Smooth muscle cell (in vitro differentiated cells): Measurements from ENCODE around the gene ZNF266. TPM values are rescaled to one million over a fixed set of nuclear protein-coding genes. Genes with fewer than 3 reads are reported as not detected.

Source experiments
- DNase-seq: peaks from one replicate; lab custom pipeline; 2025; ENCODE audit not compliant: unreplicated experiment; lab: John Stamatoyannopoulos, UW
- H2AFZ ChIP-seq: fragments of 200-600 bp; sonication (generic); 2 replicates; pipeline ENCODE4 v1.6.0; 2016; ENCODE audit warnings: antibody characterized with exemption, low read depth, mild to moderate bottlenecking
- H3F3A ChIP-seq: fragments of 200-600 bp; sonication (generic); 2 replicates; pipeline ENCODE4 v1.6.0; 2017; ENCODE audit warnings: antibody characterized with exemption, low read depth
- H3K27ac ChIP-seq: fragments of 200-600 bp; sonication (generic); 2 replicates; pipeline ENCODE4 v1.5.1; 2016; ENCODE audit warnings: low read depth, mild to moderate bottlenecking
- H3K27me3 ChIP-seq: fragments of 200-600 bp; sonication (generic); 2 replicates; pipeline ENCODE4 v1.6.1; 2016; ENCODE audit warnings: low read depth, mild to moderate bottlenecking
- H3K36me3 ChIP-seq: fragments of 200-600 bp; sonication (generic); 2 replicates; pipeline ENCODE4 v1.5.1; 2016; ENCODE audit warnings: low read depth
- H3K4me1 ChIP-seq: fragments of 200-600 bp; sonication (generic); 2 replicates; pipeline ENCODE4 v1.5.1; 2016; ENCODE audit warnings: low read depth
- H3K4me2 ChIP-seq: fragments of 200-600 bp; sonication (generic); 2 replicates; pipeline ENCODE4 v1.6.0; 2016; ENCODE audit warnings: mild to moderate bottlenecking
- H3K4me3 ChIP-seq: fragments of 200-600 bp; sonication (generic); 2 replicates; pipeline ENCODE4 v1.5.1; 2016; ENCODE audit warnings: mild to moderate bottlenecking
- H3K79me2 ChIP-seq: fragments of 200-600 bp; sonication (generic); 2 replicates; pipeline ENCODE4 v1.6.0; 2016; ENCODE audit warnings: low read depth, mild to moderate bottlenecking
- H3K9ac ChIP-seq: fragments of 200-600 bp; sonication (generic); 2 replicates; pipeline ENCODE4 v1.6.0; 2016; ENCODE audit warnings: low read depth
- H3K9me3 ChIP-seq: fragments of 200-600 bp; sonication (generic); replicated peaks from 2 replicates; pipeline ENCODE4 v1.5.1; 2016; ENCODE audit warnings: low read depth
- H4K20me1 ChIP-seq: fragments of 200-600 bp; sonication (generic); 2 replicates; pipeline ENCODE4 v1.6.0; 2016; ENCODE audit warnings: low read depth
- CTCF ChIP-seq: fragments of 200-600 bp; sonication (generic); IDR thresholded peaks from 2 replicates; pipeline ENCODE4 v1.5.1; 2017; ENCODE audit warnings: borderline replicate concordance, mild to moderate bottlenecking, antibody characterized with exemption; ENCODE audit not compliant: insufficient read depth, poor library complexity, severe bottlenecking
- WGBS: methylation state at CpG from one replicate; pipeline ENCODE4 v1.1.7; 2016; ENCODE audit warnings: low lambda C conversion rate; 5-methylcytosine and 5-hydroxymethylcytosine counted together
- polyA plus RNA-seq: library from polyadenylated mRNA; unstranded; fragments of >200 nt; fragmentation: Nextera tagmentation; extraction: Ambion mirVana; gene quantifications from 2 replicates; pipeline ENCODE4 v1.2.1, GENCODE V29; 2016
- total RNA-seq: library from RNA; depleted of rRNA; stranded (reverse); fragments of >200 nt; gene quantifications from 2 replicates; pipeline ENCODE4 v1.2.3, GENCODE V29; 2014

Gene ZNF266
- total RNA-seq: 19.6 and 56.6 TPM in 2 replicates
- polyA plus RNA-seq: 8.9 and 11.5 TPM in 2 replicates

DNA sequence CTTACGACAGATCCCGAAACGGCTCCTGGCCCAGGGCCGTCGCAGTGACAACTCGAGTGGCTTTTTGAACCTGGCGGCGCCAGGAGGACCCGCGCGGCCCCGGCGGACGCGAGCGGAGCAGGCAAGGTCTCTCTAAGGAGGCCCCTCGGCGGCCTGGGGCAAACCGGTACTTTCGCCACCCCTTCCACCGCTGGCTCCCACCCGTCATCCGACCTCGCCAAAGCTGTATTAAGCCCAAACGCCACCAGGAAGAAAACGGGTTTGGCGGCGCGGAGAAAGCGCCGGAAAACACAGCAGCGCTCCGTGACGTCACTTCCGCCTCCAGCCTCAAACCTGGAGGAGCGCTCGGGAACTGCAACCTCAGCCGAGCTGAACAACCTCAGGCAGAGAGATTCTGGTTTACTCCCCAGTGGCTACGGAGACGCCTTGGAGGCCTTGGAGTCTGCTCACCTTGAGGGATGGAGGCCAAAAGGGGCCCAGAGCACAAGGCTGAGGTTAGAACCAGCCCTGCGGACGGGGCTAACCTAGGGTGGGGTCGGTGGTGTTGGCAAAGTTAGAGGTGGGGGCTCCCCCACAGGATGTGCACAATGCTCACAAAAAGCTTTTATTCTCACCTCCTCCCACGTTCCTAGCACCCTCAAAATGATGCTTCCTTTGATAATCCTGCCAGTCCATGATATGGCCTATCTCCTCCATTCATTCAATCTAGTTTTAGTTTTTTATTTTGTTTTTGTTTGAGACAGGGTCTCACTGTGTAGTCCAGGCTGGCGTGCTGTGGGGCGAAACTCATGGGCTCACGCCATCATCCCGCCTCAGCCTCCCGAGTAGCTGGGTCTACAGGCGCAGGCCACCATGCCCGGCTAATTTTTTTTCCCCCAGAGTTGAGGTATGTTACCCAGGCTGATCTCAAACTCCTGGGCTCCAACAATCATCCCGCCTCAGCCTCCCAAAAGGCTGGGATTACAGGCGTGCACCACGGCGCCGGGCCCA is at the start of gene ZNF266:
Gene ZNF266 (minus strand): TSS at position 295 of the 990 bp plus-strand sequence. CDS start 15,484 bp downstream, outside the sequence.
- peak; percentile 46 for DNase-seq
- H3K4me2 ChIP-seq: peak within 1 kb of the TSS; percentile 96
- H3K4me1 ChIP-seq: peaks cover 7% of the 10 kb centered on the region
- peaks cover 29% of the 10 kb centered on the region for H3K79me2 ChIP-seq
- H2AFZ ChIP-seq: peak within 1 kb of the TSS; percentile 96
- H3K4me3 ChIP-seq: peak within 1 kb of the TSS; percentile 76
- peak; percentile 42 for TF ChIP-seq CTCF
- no peaks in the 10 kb centered on the region for H3K9me3 ChIP-seq
- peak within 1 kb of the TSS; percentile 91 for H3K9ac ChIP-seq
- H4K20me1 ChIP-seq: no peaks in the 10 kb centered on the region
- H3K27ac ChIP-seq: peak within 1 kb of the TSS; percentile 72
- peaks cover 9% of the 10 kb centered on the region for H3K36me3 ChIP-seq
- H3K27me3 ChIP-seq: no peaks in the 10 kb centered on the region
- 20% methylated on average over 55 of the region's 56 CpGs for WGBS
- H3F3A ChIP-seq: no peaks in the 10 kb centered on the region

GRCh38 chr19:9485140-9485539 is 49.8 kb upstream of the ZNF266 start:
- Histone ChIP-seq H3K4me3 (no peak overlapping the region), H3K27me3 (no peaks in the 10 kb centered on the region), H3K79me2 (no peaks in the 10 kb centered on the region), H4K20me1 (no peaks in the 10 kb centered on the region), H3K9ac (no peak overlapping the region), H3K4me2 (no peak overlapping the region), H3F3A (no peaks in the 10 kb centered on the region), H3K36me3 (peaks cover 3% of the 10 kb centered on the region), H3K27ac (no peak overlapping the region), H3K9me3 (peaks cover 10% of the 10 kb centered on the region), H3K4me1 (no peaks in the 10 kb centered on the region), H2AFZ (no peak overlapping the region)
- TF ChIP-seq CTCF: no peak
- DNase-seq: no peak
- 61% methylated on average over 2 of the region's 2 CpGs for WGBS

GRCh38 chr19:9474975-9475374 is 39.6 kb upstream of the ZNF266 start:
- TF ChIP-seq CTCF: no peak
- H3K27me3 ChIP-seq: no peaks in the 10 kb centered on the region
- no peaks in the 10 kb centered on the region for H3K79me2 ChIP-seq
- no peak overlapping the region for H3K4me2 ChIP-seq
- no peak overlapping the region for H2AFZ ChIP-seq
- peaks cover 9% of the 10 kb centered on the region for H3K9me3 ChIP-seq
- H3K4me3 ChIP-seq: no peak overlapping the region
- H4K20me1 ChIP-seq: no peaks in the 10 kb centered on the region
- no peaks in the 10 kb centered on the region for H3K4me1 ChIP-seq
- no peak overlapping the region for H3K9ac ChIP-seq
- no peak for DNase-seq
- no peaks in the 10 kb centered on the region for H3F3A ChIP-seq
- no peak overlapping the region for H3K27ac ChIP-seq
- H3K36me3 ChIP-seq: no peaks in the 10 kb centered on the region
